ENCODE data around the gene MGRN1. TPM values are rescaled to one million over a fixed set of nuclear protein-coding genes. Genes with fewer than 3 reads are reported as not detected.

MGRN1 gene
- total RNA-seq, 4 donors from 2014 or later: 26.4 to 51.8 (median 31.4) TPM

DNA sequence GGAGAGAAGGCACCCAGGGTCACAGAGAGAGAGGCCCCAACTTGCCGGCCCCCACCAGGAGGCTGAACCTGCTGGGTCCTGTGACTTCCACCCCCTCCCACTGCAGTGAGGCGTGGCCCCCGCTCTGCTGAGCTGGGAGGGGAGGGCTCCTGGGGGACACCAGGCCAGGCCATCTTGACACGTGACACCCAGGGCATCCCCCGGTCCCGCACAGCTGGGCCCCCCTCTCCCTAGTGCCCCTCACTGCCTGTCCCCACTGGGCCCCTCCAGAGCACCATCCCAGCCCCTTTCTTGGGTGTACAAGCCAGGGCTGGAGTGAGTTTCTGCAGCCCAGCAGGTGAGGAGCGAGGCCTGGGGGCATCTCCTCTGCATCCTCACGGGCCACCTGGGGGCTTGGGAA is 22.3 kb upstream of the MGRN1 start:
- ATAC-seq (ENCODE audit: low FRiP score) (no peak), DNase-seq (ENCODE audit: low spot score) (no peak)
- TF ChIP-seq CTCF (IDR thresholded peaks at IDR 0.05): no peak

DNA sequence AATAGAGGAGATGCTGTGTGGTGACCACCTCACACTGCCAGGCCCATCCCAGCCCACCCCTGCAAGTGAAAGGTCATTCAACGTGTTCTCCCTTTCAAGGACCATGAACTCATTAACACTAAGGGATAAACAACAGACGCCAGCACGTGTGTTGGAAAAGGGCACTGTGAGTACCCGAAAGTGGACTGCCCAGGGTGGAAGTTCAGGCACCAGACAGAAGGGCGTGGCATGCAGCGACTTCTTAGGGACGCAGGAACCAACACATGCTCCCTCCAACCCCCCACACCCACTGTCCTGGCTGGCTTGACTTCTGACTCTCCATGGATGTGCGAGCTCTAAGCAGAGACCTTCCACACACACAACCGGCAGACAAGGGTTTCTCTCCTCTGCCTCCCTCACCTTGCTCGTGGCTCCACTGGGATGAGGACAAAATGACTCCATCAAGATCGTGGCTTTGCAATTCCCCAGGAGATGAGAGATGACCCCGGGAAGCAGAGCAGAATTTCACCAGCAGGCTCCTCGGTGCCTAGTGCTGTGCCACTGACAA is 20.9 kb upstream of the MGRN1 start:
- no peak for TF ChIP-seq CTCF (IDR thresholded peaks at IDR 0.05)
- ATAC-seq (ENCODE audit: low FRiP score): no peak
- DNase-seq (ENCODE audit: low spot score): no peak

- no peak for ATAC-seq (ENCODE audit: low FRiP score)
- no peak for DNase-seq (ENCODE audit: low spot score)
- no peak for TF ChIP-seq CTCF (IDR thresholded peaks at IDR 0.05)
These were observed 20.2 kb upstream of the MGRN1 start for GRCh38 chr16:4604401-4604800.

DNA sequence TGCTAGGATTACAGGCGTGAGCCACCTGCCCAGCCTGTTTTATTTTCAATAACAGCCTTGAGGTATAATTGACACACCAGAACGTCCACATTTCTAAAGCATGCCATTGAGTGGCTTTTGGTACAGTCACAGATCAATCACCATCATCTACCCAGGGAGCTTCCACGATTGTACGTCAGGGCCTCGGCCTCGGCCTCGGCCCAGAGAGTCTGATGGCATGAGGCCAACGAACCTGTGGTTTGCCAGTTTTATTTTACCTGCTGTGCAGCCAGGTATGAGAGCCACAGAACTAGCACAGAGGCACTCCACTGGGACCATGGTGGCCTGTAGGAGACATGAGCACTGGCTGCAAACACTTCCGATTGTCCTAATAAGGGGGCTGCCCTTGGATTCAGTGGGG is 18.3 kb upstream of the MGRN1 start:
- ATAC-seq (ENCODE audit: low FRiP score) (no peak), DNase-seq (ENCODE audit: low spot score) (no peak)
- no peak for TF ChIP-seq CTCF (IDR thresholded peaks at IDR 0.05)

GRCh38 chr16:4607841-4608703 is 16.6 kb upstream of the MGRN1 start:
- DNase-seq (ENCODE audit: low spot score): no peak
- no peak for ATAC-seq (ENCODE audit: low FRiP score)
- no peak for TF ChIP-seq CTCF (IDR thresholded peaks at IDR 0.05)

DNA sequence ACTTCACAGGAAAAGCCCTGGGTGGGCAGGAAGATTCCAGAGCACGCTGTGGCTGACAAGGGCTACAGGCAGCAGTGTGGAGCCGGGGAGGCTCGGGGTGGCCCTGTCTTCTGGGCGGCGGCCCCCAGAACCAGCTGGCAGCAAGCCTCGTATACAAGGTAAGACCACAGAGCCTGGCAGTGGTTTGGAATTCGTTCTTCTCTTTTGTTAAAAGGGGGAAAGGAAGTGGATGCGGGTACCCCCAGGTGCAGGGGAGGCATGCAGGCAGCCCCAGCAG is 16.0 kb upstream of the MGRN1 start:
- DNase-seq (ENCODE audit: low spot score) (no peak), ATAC-seq (ENCODE audit: low FRiP score) (no peak)
- no peak for TF ChIP-seq CTCF (IDR thresholded peaks at IDR 0.05)
